Measurements from ENCODE around the gene CASQ2. TPM values are rescaled to one million over a fixed set of nuclear protein-coding genes. Genes with fewer than 3 reads are reported as not detected.
A peak's percentile ranks its signal among the peaks of the same experiment; 100 is the strongest.

Gene CASQ2
- total and polyA plus RNA-seq, 2 of the 13 experiments (the other 11 are each of a cell fraction or from before 2014, with no cell fraction given): not detected

DNA sequence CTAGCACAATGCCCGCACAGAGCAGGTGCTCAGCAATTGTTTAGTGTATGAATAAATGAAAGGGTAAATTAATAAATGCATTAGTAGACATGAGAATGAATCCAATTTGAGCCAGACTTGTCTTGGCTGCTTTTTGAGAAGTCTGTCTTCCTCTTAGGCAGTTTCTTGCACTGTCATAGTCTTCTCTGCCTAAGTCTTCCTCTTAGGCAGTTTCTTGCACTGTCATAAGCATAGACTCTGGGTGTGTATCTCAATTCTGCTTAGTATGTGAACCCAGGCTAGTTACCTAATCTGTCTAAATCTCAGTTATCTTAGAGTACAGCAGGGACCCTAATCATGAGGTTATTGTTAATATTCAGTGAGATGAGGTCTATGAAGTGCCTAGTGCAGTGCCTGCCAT, 45.2 kb upstream of the CASQ2 start:
- no TSS peak for BruUV-seq (replicated peaks)

DNA sequence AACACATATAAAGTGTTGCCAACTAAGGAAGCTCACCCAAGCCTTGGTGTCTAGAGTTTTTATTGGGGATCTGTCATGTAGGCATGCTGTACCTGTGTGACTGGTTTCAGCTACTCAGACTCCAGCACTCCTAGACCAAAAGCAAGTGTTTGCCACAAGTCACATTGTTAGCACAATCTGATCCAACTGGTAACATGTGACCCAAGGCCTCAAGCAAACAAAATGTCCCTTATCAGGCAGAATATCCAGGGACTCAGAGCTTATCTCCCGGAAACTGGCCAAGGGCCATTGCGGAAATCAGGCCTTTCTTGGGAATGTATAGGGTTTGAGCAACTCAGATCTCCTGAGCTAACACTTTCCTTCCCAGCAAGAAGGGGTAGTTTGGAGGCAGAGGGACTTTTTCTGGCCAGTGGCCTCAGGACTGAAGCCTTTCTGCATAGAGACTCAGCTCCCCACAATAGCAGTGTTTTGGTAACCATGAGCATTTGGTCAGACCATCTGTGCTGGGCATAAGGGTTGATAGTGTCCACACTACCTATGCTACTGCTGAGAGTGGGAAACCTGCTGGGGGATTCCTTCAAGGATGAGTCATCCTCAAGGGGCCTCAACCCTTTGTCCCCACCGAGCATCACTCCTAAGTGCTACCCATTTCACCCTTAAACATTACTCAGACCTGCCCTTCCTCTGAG, 42.8 kb upstream of the CASQ2 start:
- Histone ChIP-seq H2AFZ (ENCODE audit: low read length) (no peak overlapping the region), H3K27me3 (ENCODE audit: control insufficient read depth in 1 of 2, insufficient read depth in 2 of 2, low read length in 2 of 2) (no peaks in the 10 kb centered on the region), H3K27ac (ENCODE audit: extremely low read length, insufficient read depth, low read length) (no peak overlapping the region), H3K4me2 (ENCODE audit: low read depth, low read length) (no peak overlapping the region), H3K4me1 (ENCODE audit: insufficient read depth, low read length) (peaks cover 7% of the 10 kb centered on the region; the same call in 1 of the 2 replicates), H4K20me1 (ENCODE audit: insufficient read depth, low read length) (no peaks in the 10 kb centered on the region), H3K9me3 (ENCODE audit: low read length) (no peaks in the 10 kb centered on the region), H3K36me3 (replicated peaks in 1 of 2; ENCODE audit: control insufficient read depth in 1 of 2, insufficient read depth in 2 of 2, low read length in 2 of 2) (no peaks in the 10 kb centered on the region), H3K4me3 (replicated peaks in 1 of 3; ENCODE audit: insufficient read depth in 1 of 3, low read depth in 2 of 3, low read length in 3 of 3) (no peak overlapping the region), H3K9ac (ENCODE audit: insufficient read depth, low read depth, low read length) (no peak overlapping the region), H3K79me2 (ENCODE audit: insufficient read depth, low read length) (no peaks in the 10 kb centered on the region)
- ChIA-PET POLR2A (no interaction called here), CTCF (ENCODE audit: low intra/inter-chr PET ratio, low total read pairs) (no interaction called here)
- no peak for DNase-seq (ENCODE audit: low spot score)
- no peak for ATAC-seq
- intact Hi-C loops (cut with micrococcal nuclease; ENCODE audit: unreplicated experiment): no loop called here
- WGBS (ENCODE audit: low lambda C conversion rate): 0% methylated on average over 3 of the region's 3 CpGs
- FAIRE-seq: no peak
- no TSS peak for BruUV-seq (replicated peaks)
- in situ Hi-C loops (cut with HindIII; ENCODE audit: extremely low pct_ligation_motif_present, low pct_unique_long_range_greater_than_20kb): no loop called here
- TF ChIP-seq ZNF841 (CRISPR knock-in tag; IDR thresholded peaks at IDR 0.05; ENCODE audit: borderline replicate concordance) (no peak), GABPA (IDR thresholded peaks at IDR 0.05; ENCODE audit: low read depth, low read length) (no peak), GABPA (CRISPR knock-in tag; IDR thresholded peaks at IDR 0.05; ENCODE audit: low read depth) (0 out of 2 replicates have a peak, but pooled peaks have one; percentile 17)

More for the DNA sequence above, 45.2 kb upstream of the CASQ2 start:
- TF ChIP-seq ZNF772 (CRISPR knock-in tag; IDR thresholded peaks at IDR 0.05) (no peak), ZNF3 (CRISPR knock-in tag; IDR thresholded peaks at IDR 0.05) (no peak), SPEN (CRISPR knock-in tag; IDR thresholded peaks at IDR 0.05; ENCODE audit: low read depth) (no peak), ZSCAN30 (CRISPR knock-in tag; IDR thresholded peaks at IDR 0.05) (no peak), KLF13 (CRISPR knock-in tag; IDR thresholded peaks at IDR 0.05) (no peak), ZNF619 (CRISPR knock-in tag; IDR thresholded peaks at IDR 0.05) (no peak), ZNF430 (CRISPR knock-in tag; IDR thresholded peaks at IDR 0.05) (no peak), PTBP1 (IDR thresholded peaks at IDR 0.05; ENCODE audit: low read depth, low read length, poor library complexity, severe bottlenecking) (no peak), ZNF235 (CRISPR knock-in tag; IDR thresholded peaks at IDR 0.05; ENCODE audit: borderline replicate concordance) (no peak)
- TF ChIP-seq, protein P1, sequence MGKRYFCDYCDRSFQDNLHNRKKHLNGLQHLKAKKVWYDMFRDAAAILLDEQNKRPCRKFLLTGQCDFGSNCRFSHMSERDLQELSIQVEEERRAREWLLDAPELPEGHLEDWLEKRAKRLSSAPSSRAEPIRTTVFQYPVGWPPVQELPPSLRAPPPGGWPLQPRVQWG (CRISPR knock-in tag; IDR thresholded peaks at IDR 0.05; ENCODE audit: borderline replicate concordance, low read depth): no peak
- H3K9ac ChIP-seq (ENCODE audit: insufficient read depth, low read depth, low read length): no peak overlapping the region
- ATAC-seq (no peak), DNase-seq (ENCODE audit: low spot score) (no peak), FAIRE-seq (no peak)
- no peaks in the 10 kb centered on the region for H3K79me2 ChIP-seq (ENCODE audit: insufficient read depth, low read length)
- H3K36me3 ChIP-seq (replicated peaks in 1 of 2; ENCODE audit: control insufficient read depth in 1 of 2, insufficient read depth in 2 of 2, low read length in 2 of 2): no peaks in the 10 kb centered on the region
- H2AFZ ChIP-seq (ENCODE audit: low read length): no peak overlapping the region
- peaks cover 7% of the 10 kb centered on the region; the same call in 1 of the 2 replicates for H3K4me1 ChIP-seq (ENCODE audit: insufficient read depth, low read length)
- WGBS (ENCODE audit: low lambda C conversion rate): 44% methylated on average over 1 of the region's 1 CpG
- in situ Hi-C loops (cut with HindIII; ENCODE audit: extremely low pct_ligation_motif_present, low pct_unique_long_range_greater_than_20kb): no loop called here
- no peaks in the 10 kb centered on the region for H3K27me3 ChIP-seq (ENCODE audit: control insufficient read depth in 1 of 2, insufficient read depth in 2 of 2, low read length in 2 of 2)
- H4K20me1 ChIP-seq (ENCODE audit: insufficient read depth, low read length): no peaks in the 10 kb centered on the region
- H3K4me2 ChIP-seq (ENCODE audit: low read depth, low read length): no peak overlapping the region
- intact Hi-C loops (cut with micrococcal nuclease; ENCODE audit: unreplicated experiment): no loop called here
- no peak overlapping the region for H3K4me3 ChIP-seq (replicated peaks in 1 of 3; ENCODE audit: insufficient read depth in 1 of 3, low read depth in 2 of 3, low read length in 3 of 3)
- H3K9me3 ChIP-seq (ENCODE audit: low read length): no peaks in the 10 kb centered on the region
- H3K27ac ChIP-seq (ENCODE audit: extremely low read length, insufficient read depth, low read length): no peak overlapping the region
- ChIA-PET POLR2A (no interaction called here), CTCF (ENCODE audit: low intra/inter-chr PET ratio, low total read pairs) (no interaction called here)
